H1 (cell line): Measurements from ENCODE around the gene PIGBOS1. TPM values are rescaled to one million over a fixed set of nuclear protein-coding genes. Genes with fewer than 3 reads are reported as not detected.

Source experiments
- CTCF ChIA-PET: fragments of 300-600 bp; sonication (Branson Sonifier 250); formaldehyde crosslinking; loops from one replicate; lab custom pipeline; 2021; ENCODE audit not compliant: partially characterized antibody; lab: Charles Lee
- POLR2A ChIA-PET: fragments of 300-600 bp; sonication (Branson Sonifier 250); formaldehyde crosslinking; loops from one replicate; lab custom pipeline; 2021; ENCODE audit warnings: inconsistent platforms; ENCODE audit not compliant: partially characterized antibody; lab: Charles Lee
- DNase-seq, 2 experiments: peaks; one replicate each; pipeline versions ENCODE4 v3.0.0 to v3.0.0-alpha.2; 2010 to 2022; ENCODE audit warnings: low spot score in 2 of 2, low read depth in 1 of 2, mixed read lengths in 1 of 2
- FAIRE-seq: peaks from 2 replicates; lab custom pipeline; 2011; peaks lifted over from hg19 to GRCh38; lab: Jason Lieb, UNC
- H2AFZ ChIP-seq: 2 replicates; pipeline ENCODE4 v1.8.1; 2012; ENCODE audit warnings: low read length, inconsistent platforms
- H2AK5ac ChIP-seq: 2 replicates; pipeline ENCODE4 v1.6.1; 2013; ENCODE audit warnings: low read depth, low read length
- H2BK120ac ChIP-seq: replicated peaks from 2 replicates; pipeline ENCODE3; 2013; ENCODE audit warnings: low read depth, low read length, inconsistent platforms
- H2BK12ac ChIP-seq: 2 replicates; pipeline ENCODE4 v1.6.1; 2013; ENCODE audit warnings: low read depth, low read length
- H2BK15ac ChIP-seq: 2 replicates; pipeline ENCODE4 v1.6.1; 2013; ENCODE audit warnings: low read length
- H2BK20ac ChIP-seq: 2 replicates; pipeline ENCODE4 v1.6.1; 2013; ENCODE audit warnings: low read length
- H2BK5ac ChIP-seq: 2 replicates; pipeline ENCODE4 v1.6.1; 2013; ENCODE audit warnings: low read depth, low read length
- H3K14ac ChIP-seq: 2 replicates; pipeline ENCODE4 v1.6.1; 2013; ENCODE audit warnings: inconsistent platforms; ENCODE audit not compliant: insufficient read length
- H3K18ac ChIP-seq: 2 replicates; pipeline ENCODE4 v1.6.1; 2013; ENCODE audit warnings: low read length; ENCODE audit errors: extremely low read depth
- H3K23ac ChIP-seq: 2 replicates; pipeline ENCODE4 v1.6.1; 2013; ENCODE audit warnings: inconsistent platforms; ENCODE audit not compliant: insufficient read length
- H3K23me2 ChIP-seq: 2 replicates; pipeline ENCODE4 v1.6.1; 2013; ENCODE audit warnings: low read depth, low read length
- H3K27ac ChIP-seq: 2 replicates; pipeline ENCODE4 v1.6.1; 2011; ENCODE audit warnings: low read depth, low read length, inconsistent platforms
- H3K27me3 ChIP-seq, 4 experiments: replicated peaks in 1 of 4; 1 replicate in 1 of 4; 2 replicates in 3 of 4; pipeline versions ENCODE4 v1.6.1 to v1.8.1; 2011 to 2013; ENCODE audit warnings: low read length in 3 of 4, mild to moderate bottlenecking in 3 of 4, inconsistent platforms in 2 of 4, mixed read lengths in 2 of 4, moderate library complexity in 1 of 4; ENCODE audit not compliant: control insufficient read depth in 3 of 4, insufficient read depth in 3 of 4; ENCODE audit errors: extremely low read depth in 1 of 4
- H3K36me3 ChIP-seq, 4 experiments: 2 replicates each; pipeline versions ENCODE4 v1.6.1 to v1.8.1; 2011 to 2013; ENCODE audit warnings: mild to moderate bottlenecking in 4 of 4, low read length in 3 of 4, moderate library complexity in 2 of 4, control low read depth in 1 of 4, inconsistent platforms in 1 of 4; ENCODE audit not compliant: insufficient read depth in 4 of 4, control insufficient read depth in 2 of 4
- H3K4ac ChIP-seq: replicated peaks from 2 replicates; pipeline ENCODE3; 2013; ENCODE audit warnings: low read length, low read depth, mixed read lengths, inconsistent platforms; ENCODE audit not compliant: insufficient read length
- H3K4me1 ChIP-seq, 4 experiments: replicated peaks in 1 of 4; 1 replicate in 1 of 4; 2 replicates in 3 of 4; pipeline versions ENCODE4 v1.6.1 to v1.8.1; 2011 to 2013; ENCODE audit warnings: low read length in 3 of 4, inconsistent platforms in 2 of 4, mixed read lengths in 1 of 4; ENCODE audit not compliant: insufficient read depth in 4 of 4, control insufficient read depth in 3 of 4
- H3K4me2 ChIP-seq, 2 experiments: 2 replicates each; pipeline versions ENCODE4 v1.6.1 to v1.8.1; 2011 to 2013; ENCODE audit warnings: low read depth in 2 of 2, low read length in 2 of 2, control low read depth in 1 of 2, inconsistent platforms in 1 of 2, mild to moderate bottlenecking in 1 of 2; ENCODE audit not compliant: insufficient read depth in 1 of 2
- H3K4me3 ChIP-seq, 4 experiments: fragments of 200-600, 300-600 bp in 1 of 4; sonication (generic), shearing (Covaris generic), sonication (Bioruptor Twin) in 1 of 4; 2 replicates each; pipeline versions ENCODE4 v1.5.1 to v1.8.1; 2011 to 2016; ENCODE audit warnings: low read length in 4 of 4, low read depth in 3 of 4, control low read depth in 2 of 4, inconsistent platforms in 2 of 4, mild to moderate bottlenecking in 2 of 4, mixed read lengths in 1 of 4, moderate library complexity in 1 of 4; ENCODE audit not compliant: insufficient read depth in 2 of 4; ENCODE audit errors: extremely low read depth in 1 of 4
- H3K56ac ChIP-seq: replicated peaks from 2 replicates; pipeline ENCODE3; 2013; ENCODE audit warnings: low read depth, mild to moderate bottlenecking, mixed read lengths, low read length, inconsistent platforms; ENCODE audit not compliant: insufficient read length
- H3K79me1 ChIP-seq: 2 replicates; pipeline ENCODE4 v1.6.1; 2013; ENCODE audit warnings: low read depth, low read length, control low read depth
- H3K79me2 ChIP-seq, 2 experiments: 2 replicates each; pipeline versions ENCODE4 v1.6.1 to v1.8.1; 2012 to 2013; ENCODE audit warnings: low read length in 2 of 2, mild to moderate bottlenecking in 2 of 2, inconsistent platforms in 1 of 2; ENCODE audit not compliant: insufficient read depth in 2 of 2, control insufficient read depth in 1 of 2
- H3K9ac ChIP-seq, 4 experiments: replicated peaks in 1 of 4; 1 replicate in 1 of 4; 2 replicates in 3 of 4; pipeline versions ENCODE4 v1.6.1 to v1.8.1; 2011 to 2013; ENCODE audit warnings: low read depth in 3 of 4, low read length in 3 of 4, control low read depth in 2 of 4, mild to moderate bottlenecking in 2 of 4, moderate library complexity in 2 of 4, inconsistent platforms in 1 of 4; ENCODE audit errors: extremely low read depth in 1 of 4
- H3K9me3 ChIP-seq, 2 experiments: 2 replicates each; pipeline versions ENCODE4 v1.6.1 to v1.8.1; 2012 to 2013; ENCODE audit warnings: mild to moderate bottlenecking in 2 of 2, moderate library complexity in 2 of 2, control low read depth in 1 of 2, inconsistent platforms in 1 of 2, low read depth in 1 of 2, low read length in 1 of 2, mixed read lengths in 1 of 2; ENCODE audit not compliant: insufficient read depth in 2 of 2
- H4K20me1 ChIP-seq, 2 experiments: replicated peaks in 1 of 2; 2 replicates each; pipeline versions ENCODE3 to v1.8.1; 2011 to 2013; ENCODE audit warnings: inconsistent platforms in 2 of 2, low read length in 2 of 2, mild to moderate bottlenecking in 1 of 2; ENCODE audit not compliant: insufficient read depth in 2 of 2, control insufficient read depth in 1 of 2
- H4K5ac ChIP-seq: 2 replicates; pipeline ENCODE4 v1.6.1; 2013; ENCODE audit warnings: low read length, low read depth, mixed read lengths, inconsistent platforms; ENCODE audit not compliant: insufficient read length
- H4K8ac ChIP-seq: 2 replicates; pipeline ENCODE4 v1.8.0; 2013; ENCODE audit warnings: mild to moderate bottlenecking, moderate library complexity, low read length, inconsistent platforms; ENCODE audit not compliant: insufficient read depth; ENCODE audit errors: extremely low read depth
- H4K91ac ChIP-seq: replicated peaks from 2 replicates; pipeline ENCODE3; 2013; ENCODE audit warnings: low read length, mixed read lengths, inconsistent platforms; ENCODE audit not compliant: insufficient read length
- BACH1 ChIP-seq: IDR thresholded peaks from 2 replicates; pipeline ENCODE4 v1.6.1; 2012; ENCODE audit warnings: low read length, improper control_type of control experiment
- BCL11A ChIP-seq, 2 experiments: IDR thresholded peaks; one replicate each; pipeline ENCODE4 v1.6.1; 2011; ENCODE audit warnings: low read depth in 2 of 2, low read length in 2 of 2, mild to moderate bottlenecking in 2 of 2
- EP300 ChIP-seq, 2 experiments: IDR thresholded peaks; 1 replicate in 1 of 2; 2 replicates in 1 of 2; pipeline ENCODE4 v1.6.1; 2011 to 2012; ENCODE audit warnings: low read depth in 2 of 2, low read length in 2 of 2, mild to moderate bottlenecking in 2 of 2, borderline replicate concordance in 1 of 2, inconsistent platforms in 1 of 2, moderate library complexity in 1 of 2
- GTF2F1 ChIP-seq: IDR thresholded peaks from 2 replicates; pipeline ENCODE4 v1.6.1; 2012; ENCODE audit warnings: low read depth, low read length, improper control_type of control experiment, borderline replicate concordance
- HDAC2 ChIP-seq, 2 experiments: fragments of 300-600 bp in 1 of 2; sonication (generic) in 1 of 2; IDR thresholded peaks; 2 replicates each; pipeline ENCODE4 v1.6.1; 2011 to 2012; ENCODE audit warnings: low read depth in 2 of 2, low read length in 2 of 2, mild to moderate bottlenecking in 2 of 2, moderate library complexity in 2 of 2, borderline replicate concordance in 1 of 2, inconsistent platforms in 1 of 2
- KDM1A ChIP-seq: fragments of 200-600, 300-600 bp; sonication (generic); IDR thresholded peaks from 2 replicates; pipeline ENCODE4 v1.7.1; 2016; ENCODE audit warnings: mild to moderate bottlenecking, low read length, borderline replicate concordance
- MAX ChIP-seq: IDR thresholded peaks from 2 replicates; pipeline ENCODE4 v1.6.1; 2012; ENCODE audit warnings: inconsistent platforms
- RBBP5 ChIP-seq: IDR thresholded peaks from 2 replicates; pipeline ENCODE4 v1.7.1; 2012; ENCODE audit warnings: low read depth, mild to moderate bottlenecking, inconsistent platforms, low read length, moderate library complexity, borderline replicate concordance
- RFX5 ChIP-seq: IDR thresholded peaks from 2 replicates; pipeline ENCODE4 v1.6.1; 2011; ENCODE audit warnings: low read depth, low read length, improper control_type of control experiment, borderline replicate concordance
- RXRA ChIP-seq: IDR thresholded peaks from 2 replicates; pipeline ENCODE4 v1.6.1; 2011; ENCODE audit warnings: low read depth, mild to moderate bottlenecking, low read length, moderate library complexity; ENCODE audit not compliant: insufficient read depth
- SP4 ChIP-seq: IDR thresholded peaks from 2 replicates; pipeline ENCODE4 v1.6.1; 2012; ENCODE audit warnings: low read length, inconsistent platforms
- TCF12 ChIP-seq: IDR thresholded peaks from 2 replicates; pipeline ENCODE4 v1.6.1; 2011; ENCODE audit warnings: low read depth, mild to moderate bottlenecking, low read length
- USF2 ChIP-seq: IDR thresholded peaks from 2 replicates; pipeline ENCODE4 v1.6.1; 2011; ENCODE audit warnings: low read length, improper control_type of control experiment
- WGBS, 2 experiments: shearing (Covaris generic) in 1 of 2; methylation state at CpG; one replicate each; pipeline versions ENCODE4 v1.1.6 to v1.1.7; 2013 to 2015; ENCODE audit warnings: low lambda C conversion rate in 2 of 2, mixed read lengths in 2 of 2, inconsistent platforms in 1 of 2, low coverage in 1 of 2, missing lambda C conversion rate in 1 of 2; ENCODE audit not compliant: insufficient replicate concordance in 2 of 2, insufficient coverage in 1 of 2, insufficient read length in 1 of 2; ENCODE audit errors: extremely low coverage in 1 of 2, missing lambda C conversion rate in 1 of 2; 5-methylcytosine and 5-hydroxymethylcytosine counted together
- polyA plus RNA-seq, 7 experiments: library from polyadenylated mRNA; depleted of rRNA in 3 of 7; stranded (reverse) in 5 of 7; unstranded in 2 of 7; fragments of >200 nt in 5 of 7; fragments of 200-250 nt in 2 of 7; gene quantifications; 1 replicate in 5 of 7; 2 replicates in 1 of 7; 4 replicates in 1 of 7; pipeline versions ENCODE4 v1.2.1 to v1.2.3, GENCODE V29; 2011 to 2013; ENCODE audit warnings: missing spikeins in 2 of 7, mixed read lengths in 2 of 7
- total RNA-seq: library from RNA; stranded (reverse); fragmentation: NEBNext Ultra II Directional; extraction: Animal tissue kit (Norgen Biotek cat#: 25700); gene quantifications from 2 replicates; pipeline ENCODE4 v1.2.1, GENCODE V29; 2021

Gene PIGBOS1
- total and polyA plus RNA-seq, 2 of the 8 experiments (the other 6 are each of a cell fraction or from before 2014, with no cell fraction given), result 7.8 to 16.7 TPM

GRCh38 chr15:55334371-55334770 is 15.4 kb upstream of the PIGBOS1 start:
- Histone ChIP-seq H3K4ac (no peak overlapping the region), H2AK5ac (no peak overlapping the region), H2BK5ac (no peak overlapping the region), H3K27me3 (no peaks in the 10 kb centered on the region), H4K5ac (no peak overlapping the region), H3K18ac (no peak overlapping the region), H2BK15ac (no peak overlapping the region), H2AFZ (no peak overlapping the region), H4K20me1 (peaks cover 0 to 1% of the 10 kb centered on the region in 2 experiments), H3K14ac (no peak overlapping the region), H3K9me3 (no peaks in the 10 kb centered on the region), H3K4me1 (no peaks in the 10 kb centered on the region), H2BK120ac (no peak overlapping the region), H3K9ac (no peak overlapping the region), H3K56ac (no peak overlapping the region), H3K23me2 (no peaks in the 10 kb centered on the region), H3K4me2 (no peak overlapping the region), H3K23ac (no peak overlapping the region), H2BK12ac (no peak overlapping the region), H3K79me2 (no peaks in the 10 kb centered on the region), H3K36me3 (no peaks in the 10 kb centered on the region), H4K91ac (no peak overlapping the region), H3K4me3 (no peak overlapping the region), H3K27ac (no peak overlapping the region), H4K8ac (no peak overlapping the region), H2BK20ac (no peak overlapping the region), H3K79me1 (no peaks in the 10 kb centered on the region)
- ChIA-PET POLR2A (no interaction called here), CTCF (no interaction called here)
- 67% methylated on average over 5 of the region's 5 CpGs; no CpG with 5 or more reads in 1 of the 2 experiments for WGBS, 2 experiments
- FAIRE-seq (no peak), DNase-seq (no peak)
- TF ChIP-seq GTF2F1 (no peak), HDAC2 (IDR thresholded peaks at IDR 0.05; ENCODE audit: borderline replicate concordance in 1 of 2, low read depth in 2 of 2, low read length in 2 of 2) (no peak), RFX5 (no peak), SP4 (no peak), RXRA (no peak), EP300 (IDR thresholded peaks at IDR 0.05; ENCODE audit: borderline replicate concordance in 1 of 2, low read depth in 2 of 2, low read length in 2 of 2) (no peak), RBBP5 (no peak), BCL11A (IDR thresholded peaks at IDR 0.05; ENCODE audit: low read depth in 2 of 2, low read length in 2 of 2) (no peak), TCF12 (no peak), MAX (no peak), USF2 (no peak), BACH1 (no peak), KDM1A (no peak)
